IMR-90 (cell line): ENCODE results near the gene TJP1. TPM values are rescaled to one million over a fixed set of nuclear protein-coding genes. Genes with fewer than 3 reads are reported as not detected.

Source experiments
- ATAC-seq: fragments of 200-7000 bp; cut with Tn5 transposase; 2 replicates; pipeline ENCODE4 v1.9.1; 2020; ENCODE audit warnings: low read depth, mild to moderate bottlenecking, moderate library complexity
- BruUV-seq: library from RNA; stranded (reverse); fragments of 400-500 nt; replicated peaks from 2 replicates; lab custom pipeline; 2021; lab: Mats Ljungman, UMichigan
- CTCF ChIA-PET: fragments of 300-600 bp; formaldehyde crosslinking; extraction: SDS; loops from one replicate; lab custom pipeline; 2021; ENCODE audit warnings: antibody characterized with exemption; lab: Yijun Ruan, JAX
- POLR2A ChIA-PET: fragments of 300-600 bp; sonication (Branson Sonifier 250); formaldehyde crosslinking; loops from one replicate; lab custom pipeline; 2022; ENCODE audit warnings: antibody characterized with exemption; ENCODE audit not compliant: unreplicated experiment; lab: Charles Lee
- DNase-seq: peaks from one replicate; pipeline ENCODE4 v3.0.0; 2013
- H2AFZ ChIP-seq: replicated peaks from 2 replicates; pipeline ENCODE3; 2013; ENCODE audit warnings: low read length, mild to moderate bottlenecking; ENCODE audit not compliant: poor library complexity
- H2AK5ac ChIP-seq: 2 replicates; pipeline ENCODE4 v1.6.1; 2013; ENCODE audit warnings: low read depth, low read length, inconsistent platforms
- H2AK9ac ChIP-seq: replicated peaks from 2 replicates; pipeline ENCODE3; 2013; ENCODE audit warnings: mild to moderate bottlenecking, low read depth, low read length, moderate library complexity; ENCODE audit not compliant: poor library complexity
- H2BK120ac ChIP-seq: 2 replicates; pipeline ENCODE4 v1.6.1; 2013; ENCODE audit warnings: low read depth, low read length, inconsistent platforms
- H2BK15ac ChIP-seq: 3 replicates; pipeline ENCODE4 v1.6.1; 2013; ENCODE audit warnings: low read depth, low read length, inconsistent platforms
- H2BK20ac ChIP-seq: 2 replicates; pipeline ENCODE4 v1.6.1; 2013; ENCODE audit warnings: low read depth, mild to moderate bottlenecking, inconsistent platforms, low read length, moderate library complexity
- H2BK5ac ChIP-seq: 2 replicates; pipeline ENCODE4 v1.6.1; 2013; ENCODE audit warnings: mild to moderate bottlenecking, low read depth, low read length, inconsistent platforms; ENCODE audit not compliant: poor library complexity, severe bottlenecking
- H3K14ac ChIP-seq: replicated peaks from 2 replicates; pipeline ENCODE4 v1.6.1; 2013; ENCODE audit warnings: low read depth, low read length, inconsistent platforms
- H3K18ac ChIP-seq: 2 replicates; pipeline ENCODE4 v1.6.1; 2013; ENCODE audit warnings: low read depth, low read length, control low read depth
- H3K23ac ChIP-seq: 2 replicates; pipeline ENCODE4 v1.6.1; 2013; ENCODE audit warnings: low read depth, low read length, inconsistent platforms
- H3K27ac ChIP-seq: 2 replicates; pipeline ENCODE4 v1.5.1; 2013; ENCODE audit warnings: mild to moderate bottlenecking, control low read depth, low read length; ENCODE audit not compliant: insufficient read depth
- H3K27me3 ChIP-seq: 2 replicates; pipeline ENCODE4 v1.6.1; 2013; ENCODE audit warnings: low read length; ENCODE audit not compliant: control insufficient read depth, insufficient read depth
- H3K36me3 ChIP-seq: 2 replicates; pipeline ENCODE4 v1.6.1; 2013; ENCODE audit warnings: low read length, mixed read lengths; ENCODE audit not compliant: control insufficient read depth, insufficient read depth
- H3K4ac ChIP-seq: 2 replicates; pipeline ENCODE4 v1.6.1; 2013; ENCODE audit warnings: low read depth, low read length, inconsistent platforms
- H3K4me1 ChIP-seq: 2 replicates; pipeline ENCODE4 v1.6.1; 2013; ENCODE audit warnings: low read length, mixed read lengths; ENCODE audit not compliant: control insufficient read depth, insufficient read depth
- H3K4me2 ChIP-seq: 2 replicates; pipeline ENCODE4 v1.6.1; 2013; ENCODE audit warnings: low read depth, mild to moderate bottlenecking, control low read depth, low read length, moderate library complexity
- H3K4me3 ChIP-seq: 2 replicates; pipeline ENCODE4 v1.5.1; 2013; ENCODE audit warnings: low read depth, mild to moderate bottlenecking, control low read depth, low read length, moderate library complexity; ENCODE audit not compliant: insufficient read depth
- H3K56ac ChIP-seq: 2 replicates; pipeline ENCODE4 v1.6.1; 2013; ENCODE audit warnings: low read length, inconsistent platforms; ENCODE audit not compliant: insufficient read depth; ENCODE audit errors: extremely low read depth
- H3K79me1 ChIP-seq, 2 experiments: 2 replicates each; pipeline ENCODE4 v1.6.1; 2013; ENCODE audit warnings: low read length in 2 of 2, inconsistent platforms in 1 of 2, low read depth in 1 of 2
- H3K9ac ChIP-seq: 2 replicates; pipeline ENCODE4 v1.6.1; 2013; ENCODE audit warnings: low read depth, low read length, control low read depth
- H3K9me1 ChIP-seq: 2 replicates; pipeline ENCODE4 v1.6.1; 2013; ENCODE audit warnings: low read length, inconsistent platforms; ENCODE audit not compliant: insufficient read depth
- H3K9me3 ChIP-seq: 2 replicates; pipeline ENCODE4 v1.6.1; 2013; ENCODE audit warnings: low read length; ENCODE audit not compliant: control insufficient read depth, insufficient read depth
- H4K20me1 ChIP-seq: 2 replicates; pipeline ENCODE4 v1.6.1; 2013; ENCODE audit warnings: low read length, inconsistent platforms; ENCODE audit not compliant: insufficient read depth
- H4K5ac ChIP-seq: 2 replicates; pipeline ENCODE4 v1.6.1; 2013; ENCODE audit warnings: mild to moderate bottlenecking, low read depth, low read length, control low read depth
- H4K8ac ChIP-seq, 2 experiments: 2 replicates each; pipeline ENCODE4 v1.6.1; 2013; ENCODE audit warnings: low read depth in 2 of 2, low read length in 2 of 2, control low read depth in 1 of 2, inconsistent platforms in 1 of 2
- H4K91ac ChIP-seq: 2 replicates; pipeline ENCODE4 v1.6.1; 2013; ENCODE audit warnings: low read depth, low read length, inconsistent platforms; ENCODE audit not compliant: insufficient read depth
- BHLHE40 ChIP-seq: fragments of 150-350 bp; IDR thresholded peaks from 2 replicates; pipeline ENCODE4 v1.6.1; 2016; ENCODE audit warnings: mild to moderate bottlenecking, low read depth, low read length
- CEBPB ChIP-seq: IDR thresholded peaks from 2 replicates; pipeline ENCODE4 v1.6.1; 2012; ENCODE audit warnings: low read depth, low read length, improper control_type of control experiment
- CHD1 ChIP-seq: IDR thresholded peaks from 2 replicates; pipeline ENCODE4 v1.6.1; 2012; ENCODE audit warnings: low read depth, low read length, improper control_type of control experiment
- CTCF ChIP-seq: conservative IDR thresholded peaks from 2 replicates; pipeline ENCODE4 v1.5.1; 2012; ENCODE audit warnings: mild to moderate bottlenecking, low read depth, low read length, improper control_type of control experiment
- ELK1 ChIP-seq: fragments of 150-350 bp; IDR thresholded peaks from 2 replicates; pipeline ENCODE4 v1.6.1; 2016; ENCODE audit warnings: low read depth, mild to moderate bottlenecking, low read length, moderate library complexity, borderline replicate concordance
- FOS ChIP-seq: fragments of 150-350 bp; IDR thresholded peaks from 2 replicates; pipeline ENCODE4 v1.6.1; 2016; ENCODE audit warnings: low read depth, low read length
- MAFK ChIP-seq: IDR thresholded peaks from 2 replicates; pipeline ENCODE4 v1.6.1; 2012; ENCODE audit warnings: low read depth, low read length, improper control_type of control experiment
- MAZ ChIP-seq: IDR thresholded peaks from 2 replicates; pipeline ENCODE4 v1.6.1; 2012; ENCODE audit warnings: low read depth, mild to moderate bottlenecking, low read length, improper control_type of control experiment, moderate library complexity, borderline replicate concordance
- NFE2L2 ChIP-seq: fragments of 150-350 bp; IDR thresholded peaks from 2 replicates; pipeline ENCODE4 v1.6.1; 2016; ENCODE audit warnings: low read depth, mild to moderate bottlenecking, low read length
- POLR2A ChIP-seq: IDR thresholded peaks from 2 replicates; pipeline ENCODE4 v1.6.1; 2012; ENCODE audit warnings: mild to moderate bottlenecking, low read depth, low read length
- RAD21 ChIP-seq: IDR thresholded peaks from 2 replicates; pipeline ENCODE4 v1.6.1; 2012; ENCODE audit warnings: low read length, improper control_type of control experiment
- RCOR1 ChIP-seq: IDR thresholded peaks from 2 replicates; pipeline ENCODE4 v1.6.1; 2012; ENCODE audit warnings: mild to moderate bottlenecking, low read length, improper control_type of control experiment; ENCODE audit not compliant: insufficient replicate concordance
- SMC3 ChIP-seq: fragments of 150-350 bp; IDR thresholded peaks from 2 replicates; pipeline ENCODE4 v1.6.1; 2016; ENCODE audit warnings: low read depth, mild to moderate bottlenecking, antibody characterized with exemption, low read length, moderate library complexity
- USF2 ChIP-seq: fragments of 150-350 bp; IDR thresholded peaks from 2 replicates; pipeline ENCODE4 v1.6.1; 2017; ENCODE audit warnings: mild to moderate bottlenecking, antibody characterized with exemption, low read length, low read depth
- WGBS, 2 experiments: methylation state at CpG; one replicate each; pipeline versions ENCODE4 v1.1.5 to v1.1.7; 2013; ENCODE audit warnings: missing lambda C conversion rate in 2 of 2; ENCODE audit not compliant: insufficient read length in 1 of 2; ENCODE audit errors: extremely low coverage in 2 of 2; 5-methylcytosine and 5-hydroxymethylcytosine counted together
- dilution Hi-C: fragments of 300-500 bp; cut with HindIII; formaldehyde crosslinking; loops from one replicate; pipeline ENCODE4 v1.14.3; 2018; ENCODE audit warnings: low sequenced_read_pairs; ENCODE audit not compliant: unreplicated experiment
- in situ Hi-C: fragments of 300-500 bp; cut with MboI; formaldehyde crosslinking; loops from 3 replicates; pipeline ENCODE4 v1.14.3; 2019; ENCODE audit warnings: low sequenced_read_pairs, inconsistent platforms, mixed read lengths
- intact Hi-C: fragments of 100-400 bp; cut with micrococcal nuclease; formaldehyde crosslinking; loops from 2 replicates; pipeline ENCODE4 v1.10.0; 2022
- polyA plus RNA-seq, 3 experiments: library from polyadenylated mRNA; depleted of rRNA; stranded (reverse); fragments of >200 nt; gene quantifications; 2 replicates each; pipeline ENCODE4 v1.2.3, GENCODE V29; 2012; ENCODE audit warnings: low replicate concordance in 1 of 3
- total RNA-seq: library from RNA; depleted of rRNA; stranded (reverse); fragments of >200 nt; gene quantifications from 2 replicates; pipeline ENCODE4 v1.2.3, GENCODE V29; 2012

Gene TJP1
- total and polyA plus RNA-seq, 2 of the 4 experiments (the other 2 are of a cell fraction), result 42.2 to 43.4 TPM

GRCh38 chr15:29687204-29687815, 135.0 kb downstream of the TJP1 start:
- Histone ChIP-seq H3K4me1 (peaks cover 9% of the 10 kb centered on the region), H3K18ac (no peak overlapping the region), H4K8ac (no peak overlapping the region), H2BK5ac (no peak overlapping the region), H2BK15ac (no peak overlapping the region), H3K27me3 (no peaks in the 10 kb centered on the region), H3K9ac (no peak overlapping the region), H4K5ac (no peak overlapping the region), H3K23ac (no peak overlapping the region), H4K91ac (no peak overlapping the region), H2BK120ac (no peak overlapping the region), H3K27ac (no peak overlapping the region), H3K4me2 (no peak overlapping the region), H3K9me3 (no peaks in the 10 kb centered on the region), H3K9me1 (peaks cover 9% of the 10 kb centered on the region), H3K79me1 (no peaks in the 10 kb centered on the region), H3K14ac (no peak overlapping the region), H3K36me3 (no peaks in the 10 kb centered on the region), H4K20me1 (no peaks in the 10 kb centered on the region), H3K56ac (no peak overlapping the region), H2AFZ (no peak overlapping the region), H3K4ac (no peak overlapping the region), H2AK5ac (no peak overlapping the region), H2BK20ac (no peak overlapping the region), H2AK9ac (no peak overlapping the region), H3K4me3 (no peak overlapping the region)
- WGBS, 2 experiments, result 96% methylated on average over 6 of the region's 15 CpGs; no CpG with 5 or more reads in 1 of the 2 experiments
- no peak for TF ChIP-seq USF2
- TF ChIP-seq POLR2A, result no peak
- TF ChIP-seq SMC3, result no peak
- TF ChIP-seq CHD1, result no peak
- TF ChIP-seq ELK1, result no peak
- TF ChIP-seq CTCF, result no peak
- TF ChIP-seq BHLHE40, result no peak
- no peak for TF ChIP-seq RCOR1
- TF ChIP-seq CEBPB, result no peak
- TF ChIP-seq MAZ, result no peak
- no peak for TF ChIP-seq FOS
- no peak for TF ChIP-seq RAD21
- no peak for TF ChIP-seq MAFK
- no peak for TF ChIP-seq NFE2L2
- POLR2A ChIA-PET, result no interaction called here
- in situ Hi-C loops (no loop called here), intact Hi-C loops (no loop called here), dilution Hi-C loops (no loop called here)
- ATAC-seq, result no peak
- no peak for DNase-seq
- CTCF ChIA-PET, result interaction anchor here (0.9 kb wide), 2 partner anchors 37 to 238 kb away, joined by 3 read pairs; no protein-coding TSS in a partner anchor
- BruUV-seq, result no TSS peak
